Measurements from ENCODE around the gene TBC1D9B. TPM values are rescaled to one million over a fixed set of nuclear protein-coding genes. Genes with fewer than 3 reads are reported as not detected.

TBC1D9B gene
- polyA plus RNA-seq, 2 of the 4 experiments (the other 2 are of a cell fraction), result 37.2 to 64.7 TPM

DNA sequence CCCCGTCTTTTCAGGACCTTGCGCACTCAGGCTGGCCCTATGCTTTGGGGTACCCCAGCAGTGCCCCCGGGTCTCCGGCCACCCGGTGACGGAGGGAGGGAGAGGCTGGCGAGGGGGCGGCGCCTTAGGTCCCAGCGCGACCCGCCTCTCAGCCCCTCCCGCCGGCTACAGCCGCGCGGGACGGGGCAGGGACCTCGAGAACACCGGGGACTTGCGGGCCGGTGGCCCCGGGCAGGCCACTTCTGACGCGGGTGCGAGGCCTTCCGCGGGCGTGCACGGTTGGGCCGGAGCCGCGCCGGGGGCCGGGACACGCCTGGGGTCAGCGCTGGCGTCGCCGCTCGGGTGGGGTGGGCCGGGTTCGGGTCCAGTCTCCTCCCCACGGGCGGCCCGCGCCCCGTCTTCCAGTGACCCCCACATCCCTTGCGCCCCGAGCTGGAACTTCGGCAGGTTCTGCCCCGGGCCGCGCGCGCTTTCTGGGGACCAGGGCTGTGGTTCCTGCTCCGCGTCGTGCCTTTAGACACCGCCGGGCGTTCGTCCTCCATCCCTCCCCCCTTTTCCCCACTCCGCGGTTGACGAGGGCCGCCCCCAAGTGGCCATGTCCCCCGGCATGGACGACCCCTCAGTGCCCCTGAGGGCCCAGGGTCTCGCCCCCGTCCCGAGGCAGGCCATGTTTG, 90.8 kb downstream of the TBC1D9B start:
- ChIA-PET CTCF (interaction anchor here (1.4 to 3.6 kb wide), 4 partner anchors 15 to 54 kb away, joined by 3 to 12 read pairs (median 6); no protein-coding TSS in a partner anchor), POLR2A (no interaction called here)
- TF ChIP-seq HOXA7 (CRISPR knock-in tag; IDR thresholded peaks at IDR 0.05) (no peak), NPAS2 (CRISPR knock-in tag; IDR thresholded peaks at IDR 0.05; ENCODE audit: borderline replicate concordance) (no peak), KDM1A (IDR thresholded peaks at IDR 0.05; ENCODE audit: low read depth) (no peak), NFE2L2 (conservative IDR thresholded peaks at IDR 0.05; ENCODE audit: low read length) (no peak), HOXB5 (CRISPR knock-in tag; IDR thresholded peaks at IDR 0.05) (no peak), ZSCAN20 (CRISPR knock-in tag; IDR thresholded peaks at IDR 0.05) (no peak), JUN (IDR thresholded peaks at IDR 0.05) (no peak), CTCF (IDR thresholded peaks at IDR 0.05) (no peak), CEBPB (IDR thresholded peaks at IDR 0.05) (no peak), ESRRA (IDR thresholded peaks at IDR 0.05; ENCODE audit: borderline replicate concordance, low read length) (no peak), EHMT2 (IDR thresholded peaks at IDR 0.05; ENCODE audit: low read depth) (no peak), USF2 (IDR thresholded peaks at IDR 0.05) (no peak), CHD2 (IDR thresholded peaks at IDR 0.05; ENCODE audit: low read length, partially characterized antibody) (no peak), GATA3 (IDR thresholded peaks at IDR 0.05; ENCODE audit: borderline replicate concordance) (no peak), CBX8 (IDR thresholded peaks at IDR 0.05) (no peak)
- TF ChIP-seq, protein P1, sequence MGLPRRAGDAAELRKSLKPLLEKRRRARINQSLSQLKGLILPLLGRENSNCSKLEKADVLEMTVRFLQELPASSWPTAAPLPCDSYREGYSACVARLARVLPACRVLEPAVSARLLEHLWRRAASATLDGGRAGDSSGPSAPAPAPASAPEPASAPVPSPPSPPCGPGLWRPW (IDR thresholded peaks at IDR 0.05), result no peak
- TF ChIP-seq, protein P2, sequence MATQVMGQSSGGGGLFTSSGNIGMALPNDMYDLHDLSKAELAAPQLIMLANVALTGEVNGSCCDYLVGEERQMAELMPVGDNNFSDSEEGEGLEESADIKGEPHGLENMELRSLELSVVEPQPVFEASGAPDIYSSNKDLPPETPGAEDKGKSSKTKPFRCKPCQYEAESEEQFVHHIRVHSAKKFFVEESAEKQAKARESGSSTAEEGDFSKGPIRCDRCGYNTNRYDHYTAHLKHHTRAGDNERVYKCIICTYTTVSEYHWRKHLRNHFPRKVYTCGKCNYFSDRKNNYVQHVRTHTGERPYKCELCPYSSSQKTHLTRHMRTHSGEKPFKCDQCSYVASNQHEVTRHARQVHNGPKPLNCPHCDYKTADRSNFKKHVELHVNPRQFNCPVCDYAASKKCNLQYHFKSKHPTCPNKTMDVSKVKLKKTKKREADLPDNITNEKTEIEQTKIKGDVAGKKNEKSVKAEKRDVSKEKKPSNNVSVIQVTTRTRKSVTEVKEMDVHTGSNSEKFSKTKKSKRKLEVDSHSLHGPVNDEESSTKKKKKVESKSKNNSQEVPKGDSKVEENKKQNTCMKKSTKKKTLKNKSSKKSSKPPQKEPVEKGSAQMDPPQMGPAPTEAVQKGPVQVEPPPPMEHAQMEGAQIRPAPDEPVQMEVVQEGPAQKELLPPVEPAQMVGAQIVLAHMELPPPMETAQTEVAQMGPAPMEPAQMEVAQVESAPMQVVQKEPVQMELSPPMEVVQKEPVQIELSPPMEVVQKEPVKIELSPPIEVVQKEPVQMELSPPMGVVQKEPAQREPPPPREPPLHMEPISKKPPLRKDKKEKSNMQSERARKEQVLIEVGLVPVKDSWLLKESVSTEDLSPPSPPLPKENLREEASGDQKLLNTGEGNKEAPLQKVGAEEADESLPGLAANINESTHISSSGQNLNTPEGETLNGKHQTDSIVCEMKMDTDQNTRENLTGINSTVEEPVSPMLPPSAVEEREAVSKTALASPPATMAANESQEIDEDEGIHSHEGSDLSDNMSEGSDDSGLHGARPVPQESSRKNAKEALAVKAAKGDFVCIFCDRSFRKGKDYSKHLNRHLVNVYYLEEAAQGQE (IDR thresholded peaks at IDR 0.05), result no peak
- TF ChIP-seq, protein P3, sequence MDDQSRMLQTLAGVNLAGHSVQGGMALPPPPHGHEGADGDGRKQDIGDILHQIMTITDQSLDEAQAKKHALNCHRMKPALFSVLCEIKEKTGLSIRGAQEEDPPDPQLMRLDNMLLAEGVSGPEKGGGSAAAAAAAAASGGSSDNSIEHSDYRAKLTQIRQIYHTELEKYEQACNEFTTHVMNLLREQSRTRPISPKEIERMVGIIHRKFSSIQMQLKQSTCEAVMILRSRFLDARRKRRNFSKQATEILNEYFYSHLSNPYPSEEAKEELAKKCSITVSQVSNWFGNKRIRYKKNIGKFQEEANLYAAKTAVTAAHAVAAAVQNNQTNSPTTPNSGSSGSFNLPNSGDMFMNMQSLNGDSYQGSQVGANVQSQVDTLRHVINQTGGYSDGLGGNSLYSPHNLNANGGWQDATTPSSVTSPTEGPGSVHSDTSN (IDR thresholded peaks at IDR 0.05), result no peak
- Histone ChIP-seq H3K27ac (peak overlapping the region in 1 of 2 experiments; percentile 98; a peak in 4 of 6 replicates), H3K4me1 (peaks cover 30% of the 10 kb centered on the region), H3K4me3 (no peak overlapping the region), H3K4me2 (no peak overlapping the region), H3K9me3 (no peaks in the 10 kb centered on the region)
- WGBS (ENCODE audit: missing lambda C conversion rate), result 95% methylated on average over 26 of the region's 72 CpGs
- FAIRE-seq (no peak), ATAC-seq (no peak), DNase-seq (ENCODE audit: low read depth in 1 of 2, low spot score in 1 of 2) (no peak)

DNA sequence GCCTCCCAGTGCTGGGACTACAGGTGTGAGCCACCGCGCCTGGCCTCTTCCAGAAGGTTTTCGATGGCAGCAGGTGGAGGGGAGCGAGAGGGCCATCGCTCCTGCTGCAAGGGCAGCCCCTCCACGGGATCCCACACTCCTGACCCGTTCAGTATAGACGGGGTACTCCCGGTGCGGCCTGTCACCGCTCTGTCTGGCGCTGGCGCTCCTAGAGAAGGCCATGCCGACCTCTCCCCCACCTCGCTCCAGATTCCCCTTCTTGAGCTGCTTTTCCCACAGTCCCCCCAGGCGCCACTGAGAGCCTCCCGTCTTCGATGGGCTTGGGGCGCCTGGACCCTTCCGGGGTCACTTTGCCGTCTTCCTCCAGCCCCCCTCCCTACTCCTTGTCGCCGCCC, 91.3 kb downstream of the TBC1D9B start:
- DNase-seq (ENCODE audit: low read depth in 1 of 2, low spot score in 1 of 2) (no peak), FAIRE-seq (no peak), ATAC-seq (no peak)
- no peaks in the 10 kb centered on the region for H3K9me3 ChIP-seq
- WGBS (ENCODE audit: missing lambda C conversion rate), result 95% methylated on average over 17 of the region's 23 CpGs
- H3K27ac ChIP-seq, result no peak overlapping the region
- no peak overlapping the region for H3K4me3 ChIP-seq
- peaks cover 30% of the 10 kb centered on the region for H3K4me1 ChIP-seq
- no peak overlapping the region for H3K4me2 ChIP-seq
- POLR2A ChIA-PET, result no interaction called here
- CTCF ChIA-PET, result interaction anchor here (1.4 to 3.6 kb wide), 4 partner anchors 15 to 54 kb away, joined by 3 to 12 read pairs (median 6); no protein-coding TSS in a partner anchor
- TF ChIP-seq HOXB5 (CRISPR knock-in tag; IDR thresholded peaks at IDR 0.05) (no peak), NPAS2 (CRISPR knock-in tag; IDR thresholded peaks at IDR 0.05; ENCODE audit: borderline replicate concordance) (no peak), ZC3H11A (IDR thresholded peaks at IDR 0.05) (no peak), MAFK (IDR thresholded peaks at IDR 0.05; ENCODE audit: partially characterized antibody) (no peak), SREBF2 (IDR thresholded peaks at IDR 0.05) (no peak), FOXS1 (CRISPR knock-in tag; IDR thresholded peaks at IDR 0.05) (no peak), TP53 (CRISPR knock-in tag; IDR thresholded peaks at IDR 0.05) (no peak), MYC (IDR thresholded peaks at IDR 0.05; ENCODE audit: borderline replicate concordance, low read length) (no peak), SMC3 (IDR thresholded peaks at IDR 0.05) (no peak), CBX2 (IDR thresholded peaks at IDR 0.05; ENCODE audit: borderline replicate concordance, low read depth) (no peak), CHD4 (IDR thresholded peaks at IDR 0.05; ENCODE audit: borderline replicate concordance) (no peak), HDAC2 (IDR thresholded peaks at IDR 0.05) (no peak), EHMT2 (IDR thresholded peaks at IDR 0.05; ENCODE audit: low read depth) (no peak), MAX (IDR thresholded peaks at IDR 0.05) (no peak)

Data from A549 (cell line).